Neural progenitor cell (in vitro differentiated cells): ENCODE measurements around the gene SPINT1. TPM values are rescaled to one million over a fixed set of nuclear protein-coding genes. Genes with fewer than 3 reads are reported as not detected.

Source experiments
- DNase-seq: peaks from one replicate; pipeline ENCODE4 v3.0.0-alpha.2; 2016; ENCODE audit warnings: low spot score
- H2AFZ ChIP-seq: fragments of 200-600 bp; sonication (generic); replicated peaks from 2 replicates; pipeline ENCODE4 v1.6.1; 2016; ENCODE audit warnings: antibody characterized with exemption
- H3F3A ChIP-seq: fragments of 200-600 bp; sonication (generic); 2 replicates; pipeline ENCODE4 v1.6.1; 2016; ENCODE audit warnings: antibody characterized with exemption, low read depth
- H3K27ac ChIP-seq: fragments of 200-600 bp; sonication (generic); 2 replicates; pipeline ENCODE4 v1.5.1; 2016; ENCODE audit warnings: mild to moderate bottlenecking
- H3K27me3 ChIP-seq: fragments of 200-600 bp; sonication (generic); 2 replicates; pipeline ENCODE4 v1.6.1; 2016; ENCODE audit warnings: mild to moderate bottlenecking, moderate library complexity
- H3K36me3 ChIP-seq: fragments of 200-600 bp; sonication (generic); 2 replicates; pipeline ENCODE4 v1.5.1; 2016
- H3K4me1 ChIP-seq: fragments of 200-600 bp; sonication (generic); 2 replicates; pipeline ENCODE4 v1.6.1; 2016; ENCODE audit warnings: mixed run types
- H3K4me2 ChIP-seq: fragments of 200-600 bp; sonication (generic); 2 replicates; pipeline ENCODE4 v1.6.1; 2016
- H3K4me3 ChIP-seq: fragments of 200-600 bp; sonication (generic); 2 replicates; pipeline ENCODE4 v1.5.1; 2016
- H3K79me2 ChIP-seq: fragments of 200-600 bp; sonication (generic); 2 replicates; pipeline ENCODE4 v1.6.1; 2016; ENCODE audit warnings: low read depth
- H3K9ac ChIP-seq: fragments of 200-600 bp; sonication (generic); 2 replicates; pipeline ENCODE4 v1.6.1; 2016
- H3K9me3 ChIP-seq: fragments of 200-600 bp; sonication (generic); 2 replicates; pipeline ENCODE4 v1.5.1; 2016; ENCODE audit warnings: low read depth
- H4K20me1 ChIP-seq: fragments of 200-600 bp; sonication (generic); 2 replicates; pipeline ENCODE4 v1.6.1; 2016; ENCODE audit warnings: low read depth
- H3K27ac Mint-ChIP-seq: 3 replicates; pipeline ENCODE4 v1.8.0; 2021; ENCODE audit warnings: mixed read lengths
- H3K27me3 Mint-ChIP-seq: 2 replicates; pipeline ENCODE4 v1.8.0; 2022; ENCODE audit warnings: low read depth, mild to moderate bottlenecking, inconsistent platforms, moderate library complexity, mixed read lengths; ENCODE audit not compliant: insufficient read depth
- H3K36me3 Mint-ChIP-seq: 3 replicates; pipeline ENCODE4 v1.8.0; 2021; ENCODE audit warnings: mixed read lengths
- H3K4me1 Mint-ChIP-seq: 3 replicates; pipeline ENCODE4 v1.8.0; 2021; ENCODE audit warnings: mixed read lengths
- H3K4me3 Mint-ChIP-seq: 3 replicates; pipeline ENCODE4 v1.8.0; 2021; ENCODE audit warnings: mild to moderate bottlenecking, moderate library complexity, mixed read lengths
- H3K9me3 Mint-ChIP-seq: 3 replicates; pipeline ENCODE4 v1.8.0; 2020; ENCODE audit warnings: mixed read lengths
- EZH2 ChIP-seq: fragments of 200-600 bp; sonication (generic); IDR thresholded peaks from 2 replicates; pipeline ENCODE4 v1.6.1; 2017; ENCODE audit warnings: antibody characterized with exemption, mild to moderate bottlenecking, moderate library complexity
- EZH2phosphoT487 ChIP-seq: fragments of 200-600 bp; sonication (generic); IDR thresholded peaks from 2 replicates; pipeline ENCODE4 v1.6.1; 2017; ENCODE audit warnings: antibody characterized with exemption
- total RNA-seq: library from RNA; depleted of rRNA; stranded (reverse); fragments of >200 nt; gene quantifications from 2 replicates; pipeline ENCODE4 v1.2.3, GENCODE V29; 2015; ENCODE audit warnings: low replicate concordance
- TF ChIP-seq, protein P1 (sequence below): fragments of 200-600 bp; sonication (generic); IDR thresholded peaks from 2 replicates; pipeline ENCODE4 v1.5.1; 2017; ENCODE audit warnings: antibody characterized with exemption, mild to moderate bottlenecking

SPINT1 gene
- total RNA-seq, 1 donor from 2014 or later = 12.0 TPM

DNA sequence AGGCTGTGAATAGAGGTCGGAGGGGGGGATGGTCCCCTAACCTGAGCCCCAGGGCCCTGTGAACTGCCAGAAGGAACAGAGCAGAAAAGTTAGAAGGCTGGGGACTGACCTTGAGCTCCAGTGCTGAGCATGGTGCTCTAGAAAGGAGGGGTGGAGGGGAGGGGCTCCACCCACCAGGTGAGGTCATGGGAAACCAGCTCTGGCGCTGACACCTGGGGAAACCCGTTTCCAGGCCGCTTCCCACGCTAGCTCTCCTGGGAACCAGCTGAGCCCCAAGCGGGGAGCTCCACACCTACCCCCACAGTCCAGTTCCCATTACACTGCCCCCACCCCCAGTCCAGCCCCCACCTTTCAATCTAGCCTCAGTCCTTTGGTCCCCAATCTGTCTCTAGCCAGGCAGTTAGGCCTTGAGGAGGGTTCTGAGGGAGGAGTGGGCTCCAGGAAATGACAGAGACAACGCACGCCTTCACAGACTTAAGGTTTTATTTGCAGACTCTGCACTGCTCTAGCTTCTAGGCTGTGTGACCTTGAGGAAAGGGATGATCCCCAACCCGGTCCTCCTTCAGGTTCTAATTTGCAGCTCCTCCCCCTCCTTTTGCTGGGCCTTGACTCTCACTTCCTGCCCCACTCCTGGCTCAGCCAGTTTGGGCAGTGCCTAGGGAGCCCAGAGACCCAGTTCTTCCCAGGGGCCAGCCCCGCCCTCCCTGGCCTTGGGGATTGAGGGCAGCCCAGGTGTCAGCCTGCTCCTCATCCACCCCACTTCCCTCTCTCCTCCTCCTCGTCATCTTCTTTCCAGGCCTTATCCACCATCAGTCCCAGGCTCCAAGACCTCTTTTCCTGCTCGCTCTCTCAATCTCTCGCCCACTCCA lies 28.1 kb downstream of the SPINT1 start:
- H4K20me1 ChIP-seq = peaks cover 4% of the 10 kb centered on the region
- Mint-ChIP-seq H3K9me3 (no peaks in the 10 kb centered on the region), H3K27me3 (peaks cover 23% of the 10 kb centered on the region), H3K4me1 (peaks cover 5% of the 10 kb centered on the region), H3K27ac (no peak overlapping the region), H3K4me3 (peak overlapping the region; percentile 11), H3K36me3 (no peaks in the 10 kb centered on the region)
- no peak for TF ChIP-seq EZH2
- TF ChIP-seq EZH2phosphoT487 = no peak
- TF ChIP-seq, protein P1, sequence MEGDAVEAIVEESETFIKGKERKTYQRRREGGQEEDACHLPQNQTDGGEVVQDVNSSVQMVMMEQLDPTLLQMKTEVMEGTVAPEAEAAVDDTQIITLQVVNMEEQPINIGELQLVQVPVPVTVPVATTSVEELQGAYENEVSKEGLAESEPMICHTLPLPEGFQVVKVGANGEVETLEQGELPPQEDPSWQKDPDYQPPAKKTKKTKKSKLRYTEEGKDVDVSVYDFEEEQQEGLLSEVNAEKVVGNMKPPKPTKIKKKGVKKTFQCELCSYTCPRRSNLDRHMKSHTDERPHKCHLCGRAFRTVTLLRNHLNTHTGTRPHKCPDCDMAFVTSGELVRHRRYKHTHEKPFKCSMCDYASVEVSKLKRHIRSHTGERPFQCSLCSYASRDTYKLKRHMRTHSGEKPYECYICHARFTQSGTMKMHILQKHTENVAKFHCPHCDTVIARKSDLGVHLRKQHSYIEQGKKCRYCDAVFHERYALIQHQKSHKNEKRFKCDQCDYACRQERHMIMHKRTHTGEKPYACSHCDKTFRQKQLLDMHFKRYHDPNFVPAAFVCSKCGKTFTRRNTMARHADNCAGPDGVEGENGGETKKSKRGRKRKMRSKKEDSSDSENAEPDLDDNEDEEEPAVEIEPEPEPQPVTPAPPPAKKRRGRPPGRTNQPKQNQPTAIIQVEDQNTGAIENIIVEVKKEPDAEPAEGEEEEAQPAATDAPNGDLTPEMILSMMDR = no peak
- peaks cover 9% of the 10 kb centered on the region for H3F3A ChIP-seq
- no peaks in the 10 kb centered on the region for H3K79me2 ChIP-seq
- peaks cover 29% of the 10 kb centered on the region for H3K27me3 ChIP-seq
- no peak overlapping the region for H3K27ac ChIP-seq
- H3K9me3 ChIP-seq = no peaks in the 10 kb centered on the region
- no peak overlapping the region for H2AFZ ChIP-seq
- no peak for DNase-seq
- no peaks in the 10 kb centered on the region for H3K36me3 ChIP-seq
- H3K9ac ChIP-seq = no peak overlapping the region
- H3K4me2 ChIP-seq = no peak overlapping the region
- no peak overlapping the region for H3K4me3 ChIP-seq
- peaks cover 4% of the 10 kb centered on the region for H3K4me1 ChIP-seq

GRCh38 chr15:40872791-40873693 lies 29.2 kb downstream of the SPINT1 start:
- no peak for DNase-seq
- H3K4me3 Mint-ChIP-seq = peak overlapping the region; percentile 79
- Histone ChIP-seq H2AFZ (peak overlapping the region; percentile 92), H3K9me3 (no peaks in the 10 kb centered on the region), H3K4me2 (peak overlapping the region; percentile 95), H3K36me3 (no peaks in the 10 kb centered on the region), H4K20me1 (peaks cover 4% of the 10 kb centered on the region), H3K79me2 (no peaks in the 10 kb centered on the region), H3F3A (peaks cover 9% of the 10 kb centered on the region), H3K9ac (no peak overlapping the region), H3K27ac (no peak overlapping the region), H3K4me3 (peak overlapping the region; percentile 66), H3K27me3 (peaks cover 29% of the 10 kb centered on the region), H3K4me1 (peaks cover 4% of the 10 kb centered on the region)
- H3K27me3 Mint-ChIP-seq = peaks cover 23% of the 10 kb centered on the region
- TF ChIP-seq EZH2 (no peak), EZH2phosphoT487 (no peak)
- TF ChIP-seq, protein P1 = no peak
- H3K4me1 Mint-ChIP-seq = peaks cover 5% of the 10 kb centered on the region
- H3K27ac Mint-ChIP-seq = no peak overlapping the region
- no peaks in the 10 kb centered on the region for H3K9me3 Mint-ChIP-seq
- no peaks in the 10 kb centered on the region for H3K36me3 Mint-ChIP-seq

DNA sequence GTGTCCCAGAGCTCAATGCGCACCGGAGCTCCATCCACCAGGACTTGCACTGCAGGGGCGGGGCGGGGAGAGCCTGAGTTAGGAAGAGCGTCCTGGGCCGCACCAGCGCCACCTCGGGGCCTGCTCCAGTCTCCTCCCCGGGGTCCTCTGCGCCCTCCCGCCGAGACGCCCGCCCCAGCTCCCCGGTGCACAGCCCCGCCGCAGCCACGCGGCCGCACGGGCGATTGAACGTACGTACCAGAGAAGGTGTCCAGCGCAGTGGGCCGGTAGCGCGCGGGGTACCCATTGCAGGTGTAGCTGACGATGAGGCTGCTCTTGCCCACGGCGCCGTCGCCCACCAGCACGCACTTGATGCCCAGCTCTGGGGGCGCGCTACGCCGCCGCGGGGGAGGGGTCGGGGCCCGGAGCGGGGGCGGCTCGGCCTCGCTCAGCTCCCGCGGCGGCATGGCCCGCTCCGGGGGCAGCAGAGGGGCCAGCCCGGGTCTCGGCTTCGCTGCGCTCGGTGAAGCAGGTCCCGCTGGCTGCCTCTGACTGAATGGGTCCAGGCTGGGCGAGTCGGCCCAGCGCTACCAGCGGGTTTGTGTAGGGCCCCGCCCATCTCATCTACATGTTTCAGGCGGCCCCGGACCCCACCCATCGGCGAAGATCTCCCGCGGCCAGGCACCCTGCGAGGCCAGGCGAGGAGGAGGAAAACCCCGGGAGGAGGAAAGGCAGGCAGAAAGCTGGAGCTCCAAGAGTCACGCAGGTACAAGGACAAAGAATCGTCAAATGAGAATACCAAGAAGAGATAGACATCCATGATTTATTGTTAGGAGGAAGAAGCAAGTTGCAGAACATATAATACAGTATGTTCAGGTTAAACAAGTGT lies 30.1 kb downstream of the SPINT1 start, which contains the start of gene RHOV:
Gene RHOV, minus strand, starts transcription at position 541 of the 868 bp plus-strand sequence. Its CDS starts 95 bp downstream, at position 446.
- H4K20me1 ChIP-seq = peaks cover 4% of the 10 kb centered on the region
- peaks cover 5% of the 10 kb centered on the region for H3K4me1 Mint-ChIP-seq
- H3K27ac Mint-ChIP-seq = peak within 1 kb of the TSS; percentile 27
- peak within 1 kb of the TSS; percentile 66 for H3K4me3 ChIP-seq
- no peaks in the 10 kb centered on the region for H3K36me3 Mint-ChIP-seq
- TF ChIP-seq, protein P1 = peak; percentile 50
- TF ChIP-seq EZH2phosphoT487 (no peak), EZH2 (peak; percentile 40)
- no peaks in the 10 kb centered on the region for H3K9me3 ChIP-seq
- no peaks in the 10 kb centered on the region for H3K79me2 ChIP-seq
- no peak within 1 kb of the TSS for H3K27ac ChIP-seq
- peaks cover 29% of the 10 kb centered on the region for H3K27me3 ChIP-seq
- H3F3A ChIP-seq = peaks cover 9% of the 10 kb centered on the region
- H3K4me2 ChIP-seq = peak within 1 kb of the TSS; percentile 95
- peak within 1 kb of the TSS; percentile 92 for H2AFZ ChIP-seq
- H3K9ac ChIP-seq = no peak within 1 kb of the TSS
- peak within 1 kb of the TSS; percentile 85 for H3K4me3 Mint-ChIP-seq
- H3K9me3 Mint-ChIP-seq = no peaks in the 10 kb centered on the region
- H3K36me3 ChIP-seq = no peaks in the 10 kb centered on the region
- peak; percentile 86 for DNase-seq
- peaks cover 4% of the 10 kb centered on the region for H3K4me1 ChIP-seq
- H3K27me3 Mint-ChIP-seq = peaks cover 21% of the 10 kb centered on the region
